ENCODE measurements around the gene SNRPA1.

The SNRPA1 gene

GRCh38 chr15:101255051-101255395 lies 40.0 kb downstream of the SNRPA1 start:
- no peak for TF ChIP-seq CTCF (IDR thresholded peaks at IDR 0.05; ENCODE audit: unreplicated experiment in 3 of 3)
- Mint-ChIP-seq H3K9me3 (no peaks in the 10 kb centered on the region), H3K27ac (peak overlapping the region; percentile 82 to 95 (median 93)), H3K4me1 (peaks cover 58% of the 10 kb centered on the region), H3K4me3 (peak overlapping the region in 2 of 3 experiments; percentile 15 to 82), H3K27me3 (ENCODE audit: low read depth) (peaks cover 3% of the 10 kb centered on the region), H3K36me3 (ENCODE audit: low read depth) (peaks cover 3% of the 10 kb centered on the region)

- H3K27me3 Mint-ChIP-seq (ENCODE audit: low read depth) = peaks cover 3% of the 10 kb centered on the region
- peak overlapping the region in 2 of 3 experiments; percentile 93 to 95 for H3K27ac Mint-ChIP-seq
- H3K9me3 Mint-ChIP-seq = no peaks in the 10 kb centered on the region
- peaks cover 62% of the 10 kb centered on the region for H3K4me1 Mint-ChIP-seq
- peak overlapping the region; percentile 15 to 82 (median 19) for H3K4me3 Mint-ChIP-seq
- peaks cover 3% of the 10 kb centered on the region for H3K36me3 Mint-ChIP-seq (ENCODE audit: low read depth)
- no peak for TF ChIP-seq CTCF (IDR thresholded peaks at IDR 0.05; ENCODE audit: unreplicated experiment in 3 of 3)
Observed at GRCh38 chr15:101254157-101255050, 40.6 kb downstream of the SNRPA1 start.

- peak overlapping the region; percentile 93 to 96 (median 96) for H3K4me3 Mint-ChIP-seq
- H3K4me1 Mint-ChIP-seq = peaks cover 58% of the 10 kb centered on the region
- H3K9me3 Mint-ChIP-seq = no peaks in the 10 kb centered on the region
- H3K27ac Mint-ChIP-seq = peak overlapping the region; percentile 98 to 99 (median 98)
- H3K36me3 Mint-ChIP-seq (ENCODE audit: low read depth) = peaks cover 8% of the 10 kb centered on the region
- peaks cover 3% of the 10 kb centered on the region for H3K27me3 Mint-ChIP-seq (ENCODE audit: low read depth)
- no peak for TF ChIP-seq CTCF (IDR thresholded peaks at IDR 0.05; ENCODE audit: unreplicated experiment in 3 of 3)
Observed at GRCh38 chr15:101252836-101253235, 42.2 kb downstream of the SNRPA1 start.

- H3K36me3 Mint-ChIP-seq (ENCODE audit: low read depth) = peaks cover 14% of the 10 kb centered on the region
- no peaks in the 10 kb centered on the region for H3K9me3 Mint-ChIP-seq
- H3K27ac Mint-ChIP-seq = peak within 1 kb of the TSS; percentile 98 to 99 (median 98)
- H3K27me3 Mint-ChIP-seq (ENCODE audit: low read depth) = peaks cover 3% of the 10 kb centered on the region
- peak within 1 kb of the TSS; percentile 93 to 97 (median 96) for H3K4me3 Mint-ChIP-seq
- peak in 1 of 3 experiments; percentile 26 for TF ChIP-seq CTCF (IDR thresholded peaks at IDR 0.05; ENCODE audit: unreplicated experiment in 3 of 3)
- H3K4me1 Mint-ChIP-seq = peaks cover 64% of the 10 kb centered on the region
Observed at GRCh38 chr15:101251830-101252820, 42.9 kb downstream of the SNRPA1 start, which contains the start of gene CHSY1. TSS of gene CHSY1 (minus strand) at chr15:101252048. CDS start at chr15:101251456, 592 bp downstream.

- TF ChIP-seq CTCF (IDR thresholded peaks at IDR 0.05; ENCODE audit: unreplicated experiment in 3 of 3) = no peak
- Mint-ChIP-seq H3K9me3 (no peaks in the 10 kb centered on the region), H3K4me1 (peaks cover 64% of the 10 kb centered on the region), H3K4me3 (peak overlapping the region; percentile 90 to 97 (median 90)), H3K27ac (peak overlapping the region; percentile 44 to 96 (median 96)), H3K27me3 (ENCODE audit: low read depth) (peaks cover 3% of the 10 kb centered on the region), H3K36me3 (ENCODE audit: low read depth) (peaks cover 16% of the 10 kb centered on the region)
Observed at GRCh38 chr15:101250873-101251829, 43.9 kb downstream of the SNRPA1 start.
